ENCODE measurements around the gene TP53TG3F.
"Not testable (repeated sequence)": the region's sequence is repeated elsewhere in the genome, so short reads cannot be mapped to it uniquely, and the experiment has no call there.

Gene TP53TG3F, protein sequence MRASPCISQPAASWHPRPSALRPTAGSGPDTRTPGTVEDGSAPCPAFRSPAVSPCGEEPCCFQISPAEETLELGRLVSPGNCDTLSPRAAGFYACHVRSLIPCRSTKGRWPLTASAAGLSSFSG

DNA sequence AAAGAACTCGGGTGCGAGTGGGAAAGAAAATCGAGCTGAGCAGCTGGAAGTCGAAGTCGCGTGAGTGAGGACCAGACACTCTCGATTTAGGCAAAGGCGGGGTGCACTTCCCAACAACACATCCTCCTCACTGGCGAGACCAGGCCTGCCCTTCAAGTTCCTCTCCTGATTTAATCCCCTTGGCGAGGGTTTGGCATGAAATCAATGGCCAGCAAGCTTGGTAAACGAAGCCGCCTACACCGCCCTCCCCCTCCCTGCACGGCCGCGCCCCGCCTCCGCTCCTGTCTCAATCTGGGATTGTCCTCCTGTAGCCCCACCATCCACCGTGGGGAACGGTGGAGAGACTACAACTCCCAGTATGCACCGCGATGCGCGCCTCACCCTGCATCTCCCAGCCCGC is at the start of gene TP53TG3F:
TP53TG3F (plus strand) TSS at position 301 of the 400 bp plus-strand sequence; CDS start at position 369, 68 bp downstream.
- not testable (repeated sequence) for DNase-seq (ENCODE audit: low read depth)

GRCh38 chr16:33491611-33492010 is 32.2 kb downstream of the TP53TG3F start:
- DNase-seq (ENCODE audit: low read depth) = not testable (repeated sequence)

DNA sequence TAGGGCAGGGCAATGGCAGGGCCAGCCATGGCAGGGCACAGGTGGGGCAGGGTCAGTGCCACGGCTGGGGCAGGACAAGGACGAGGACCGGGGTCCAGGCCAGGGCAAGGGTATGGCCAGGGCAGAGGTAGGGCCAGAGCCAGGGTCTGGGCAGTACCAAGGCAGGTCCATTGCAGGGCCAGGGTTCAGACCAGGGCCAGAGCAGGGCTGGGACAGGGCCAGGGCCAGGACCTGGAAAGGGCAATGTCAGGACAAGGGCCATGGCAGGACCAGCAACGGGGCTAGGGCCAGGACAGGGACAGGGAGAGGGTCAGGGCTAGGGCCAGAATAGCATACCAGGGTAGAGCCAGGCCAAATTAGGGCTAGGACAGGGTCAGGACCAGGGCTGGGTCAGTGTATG is 47.8 kb downstream of the TP53TG3F start:
- DNase-seq (ENCODE audit: low read depth) = not testable (repeated sequence)

DNA sequence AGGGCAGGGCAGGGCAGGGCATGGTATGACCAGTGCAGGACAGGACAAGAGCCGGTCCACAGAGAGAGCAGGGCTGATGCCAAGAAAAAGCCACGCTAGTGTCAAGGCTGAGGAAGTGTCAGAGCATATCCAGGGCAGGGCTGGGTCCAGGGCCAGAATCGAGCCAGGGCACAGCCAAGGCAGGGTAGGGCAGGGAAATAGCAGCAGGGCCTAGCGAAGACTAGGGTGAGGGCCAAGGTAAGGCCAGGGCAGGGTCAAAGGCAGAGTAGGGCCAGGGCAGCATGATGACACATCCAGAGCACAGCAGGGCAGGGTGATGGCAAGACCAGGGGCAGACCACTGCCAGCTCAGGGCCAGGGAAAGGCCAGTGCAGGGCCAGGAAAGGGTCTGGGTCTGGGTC is 49.7 kb downstream of the TP53TG3F start:
- not testable (repeated sequence) for DNase-seq (ENCODE audit: low read depth)

DNA sequence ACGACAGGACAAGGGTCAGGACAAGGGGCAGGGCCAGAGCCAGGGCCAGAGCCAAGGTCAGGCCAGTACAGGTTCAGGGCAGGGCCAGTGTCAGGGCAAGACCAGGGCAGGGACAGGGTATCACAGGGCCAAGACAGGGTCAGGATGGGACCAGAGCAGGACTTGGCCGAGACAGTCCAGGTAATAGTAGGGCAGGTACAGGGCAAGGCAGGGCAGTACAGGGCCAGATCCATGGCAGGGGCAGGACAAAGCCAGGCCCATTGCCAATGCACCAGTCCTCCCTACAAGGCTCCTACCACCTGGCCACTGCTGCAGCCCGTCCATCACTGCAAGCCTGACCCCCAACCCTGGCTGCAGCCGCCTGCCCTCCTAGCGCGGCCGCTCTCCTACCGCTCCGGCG is 50.5 kb downstream of the TP53TG3F start:
- DNase-seq (ENCODE audit: low read depth) = not testable (repeated sequence)
